HS-27A (cell line): ENCODE measurements around the gene PRTN3.

Experiments
- DNase-seq: peaks from one replicate; pipeline ENCODE4 v3.0.0-alpha.2; 2012; ENCODE audit warnings: low read depth, missing footprints

PRTN3 gene

GRCh38 chr19:803686-804418 is 36.9 kb upstream of the PRTN3 start:
- DNase-seq = no peak

- DNase-seq = no peak
These were observed 36.2 kb upstream of the PRTN3 start for GRCh38 chr19:804419-805165.

- no peak for DNase-seq
These were observed 35.6 kb upstream of the PRTN3 start for GRCh38 chr19:805166-805551.

GRCh38 chr19:805600-806550 is 34.9 kb upstream of the PRTN3 start:
- no peak for DNase-seq

DNA sequence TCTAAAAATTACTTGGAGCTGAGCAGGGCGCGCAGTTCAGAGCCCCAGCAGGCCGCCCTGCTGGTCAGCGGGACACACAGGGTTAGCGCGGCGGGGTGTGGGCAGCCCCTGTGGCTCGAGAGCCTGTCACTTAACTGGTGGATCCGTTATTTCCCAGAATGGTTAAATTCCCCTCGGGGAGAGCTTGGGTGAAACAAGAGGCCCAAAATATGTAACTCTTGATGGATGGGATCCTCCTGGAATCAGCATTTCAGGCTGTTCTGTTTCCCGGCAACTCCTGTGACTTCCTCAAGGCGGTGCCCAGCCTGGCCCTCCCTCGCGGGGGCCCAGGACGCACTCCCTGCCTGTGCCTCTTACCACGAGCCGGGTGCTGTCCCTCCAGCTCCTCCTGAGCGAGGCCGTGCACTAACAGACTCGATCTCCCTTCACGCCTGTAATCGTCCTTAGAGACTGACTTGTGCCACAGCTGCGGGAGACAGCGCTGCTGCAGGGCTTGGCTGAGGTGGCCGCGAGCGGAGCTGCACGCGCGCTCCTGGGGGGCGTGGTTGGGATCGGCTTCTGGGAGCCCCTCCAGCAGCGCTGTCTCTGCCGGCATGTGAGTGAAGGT is 33.9 kb upstream of the PRTN3 start:
- DNase-seq = no peak

DNA sequence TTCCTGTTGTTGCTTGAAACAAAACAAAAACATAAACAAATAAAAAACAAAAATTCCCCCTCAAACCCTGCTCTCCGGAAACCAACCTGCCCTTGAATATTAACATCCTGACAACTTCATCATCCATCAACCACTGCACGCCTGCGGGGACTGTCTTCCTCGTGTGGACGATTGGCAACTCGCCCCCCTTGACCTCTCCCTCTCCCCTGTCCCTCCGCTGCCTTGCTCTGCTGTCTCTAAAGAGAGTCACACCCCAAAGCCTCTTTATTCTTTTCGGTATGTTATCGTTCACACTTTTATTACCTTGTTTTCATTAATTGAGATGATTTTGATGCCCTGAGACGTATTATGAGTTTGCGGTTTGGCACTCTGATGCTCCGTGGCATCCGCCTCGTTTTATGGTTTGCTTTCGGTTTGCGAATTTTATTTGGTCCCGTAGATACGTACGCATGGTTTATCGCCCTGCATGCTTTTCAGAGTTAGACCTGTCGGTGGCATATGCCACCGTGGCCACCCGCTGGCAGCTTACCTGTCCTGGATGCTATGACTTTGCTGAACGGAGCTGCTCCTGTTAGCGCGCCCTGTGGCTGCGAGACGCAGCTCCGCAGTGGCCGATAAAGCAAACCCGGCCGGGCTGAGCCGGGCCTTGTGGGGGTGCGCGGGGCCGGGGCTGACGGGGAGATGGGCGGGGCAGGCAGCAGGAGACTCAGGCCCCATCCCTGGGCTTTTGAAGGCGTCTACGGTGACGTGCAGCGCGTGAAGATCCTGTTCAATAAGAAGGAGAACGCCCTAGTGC is 33.0 kb upstream of the PRTN3 start:
- DNase-seq = no peak

DNA sequence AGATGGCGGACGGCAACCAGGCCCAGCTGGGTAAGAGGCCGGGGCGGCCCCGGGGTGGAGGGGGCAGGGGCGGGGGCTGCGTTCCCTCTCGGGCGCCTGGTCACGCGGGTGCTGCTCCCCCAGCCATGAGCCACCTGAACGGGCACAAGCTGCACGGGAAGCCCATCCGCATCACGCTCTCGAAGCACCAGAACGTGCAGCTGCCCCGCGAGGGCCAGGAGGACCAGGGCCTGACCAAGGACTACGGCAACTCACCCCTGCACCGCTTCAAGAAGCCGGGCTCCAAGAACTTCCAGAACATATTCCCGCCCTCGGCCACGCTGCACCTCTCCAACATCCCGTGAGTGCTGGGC is 32.4 kb upstream of the PRTN3 start:
- DNase-seq = no peak

DNA sequence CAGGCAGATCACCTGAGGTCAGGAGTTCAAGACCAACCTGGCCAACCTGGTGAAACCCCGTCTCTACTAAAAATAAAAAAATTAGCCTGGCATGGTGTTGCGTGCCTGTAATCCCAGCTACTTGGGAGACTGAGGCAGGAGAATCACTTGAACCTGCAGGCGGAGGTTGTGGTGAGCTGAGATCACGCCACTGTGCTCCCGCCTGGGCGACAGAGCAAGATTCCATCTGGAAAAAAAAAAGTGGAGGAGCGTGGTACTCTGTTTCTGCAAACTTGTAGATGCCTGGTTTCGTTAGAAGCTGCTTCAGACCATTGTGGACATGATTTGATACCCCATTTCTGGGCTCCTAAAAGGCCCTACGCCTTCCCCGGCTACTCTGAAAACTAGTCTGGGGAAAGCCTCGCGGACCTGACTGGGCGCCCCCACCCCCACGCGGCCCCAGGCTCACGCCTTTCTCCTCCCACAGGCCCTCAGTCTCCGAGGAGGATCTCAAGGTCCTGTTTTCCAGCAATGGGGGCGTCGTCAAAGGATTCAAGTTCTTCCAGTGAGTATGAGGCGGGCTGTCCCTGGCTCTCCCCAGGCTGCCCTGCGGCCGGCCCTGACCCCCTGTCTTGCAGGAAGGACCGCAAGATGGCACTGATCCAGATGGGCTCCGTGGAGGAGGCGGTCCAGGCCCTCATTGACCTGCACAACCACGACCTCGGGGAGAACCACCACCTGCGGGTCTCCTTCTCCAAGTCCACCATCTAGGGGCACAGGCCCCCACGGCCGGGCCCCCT is 30.5 kb upstream of the PRTN3 start:
- DNase-seq = no peak

- DNase-seq = no peak
These were observed 29.8 kb upstream of the PRTN3 start for GRCh38 chr19:810883-811489.

GRCh38 chr19:811506-812048 is 29.2 kb upstream of the PRTN3 start:
- no peak for DNase-seq

GRCh38 chr19:812049-812746 is 28.6 kb upstream of the PRTN3 start:
- DNase-seq = no peak

DNA sequence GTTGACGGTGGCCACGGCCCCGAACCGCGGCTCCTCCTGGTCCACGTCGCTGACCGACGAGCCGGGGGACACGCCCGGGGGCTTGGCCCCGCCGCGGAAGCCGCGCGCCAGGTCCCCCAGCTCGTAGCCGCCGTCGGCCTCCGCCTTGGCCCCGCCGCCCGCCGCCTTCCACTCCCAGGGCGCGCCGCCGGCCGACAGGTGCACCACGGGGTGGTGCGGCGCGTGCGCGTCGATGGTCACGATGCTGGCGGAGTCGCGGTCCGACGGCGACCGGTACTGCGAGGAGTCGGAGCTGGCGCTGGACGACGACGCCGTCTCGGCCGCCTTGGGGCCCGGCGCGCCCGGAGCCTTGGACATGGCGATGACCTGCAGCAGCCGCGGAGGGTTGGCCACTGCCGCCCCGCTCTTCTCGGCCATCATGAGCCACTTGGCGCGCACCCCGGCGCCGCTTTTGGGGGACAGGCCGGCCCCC is 28.0 kb upstream of the PRTN3 start:
- DNase-seq = no peak

GRCh38 chr19:813219-814151 is 27.3 kb upstream of the PRTN3 start:
- no peak for DNase-seq

GRCh38 chr19:814152-815078 is 26.4 kb upstream of the PRTN3 start:
- DNase-seq = no peak

GRCh38 chr19:815079-815774 is 25.6 kb upstream of the PRTN3 start:
- DNase-seq = no peak
